ENCODE results near the gene PARD3B. TPM values are rescaled to one million over a fixed set of nuclear protein-coding genes. Genes with fewer than 3 reads are reported as not detected.

PARD3B gene
- total RNA-seq, 1 experiment from 2014 or later, result 7.6 TPM

DNA sequence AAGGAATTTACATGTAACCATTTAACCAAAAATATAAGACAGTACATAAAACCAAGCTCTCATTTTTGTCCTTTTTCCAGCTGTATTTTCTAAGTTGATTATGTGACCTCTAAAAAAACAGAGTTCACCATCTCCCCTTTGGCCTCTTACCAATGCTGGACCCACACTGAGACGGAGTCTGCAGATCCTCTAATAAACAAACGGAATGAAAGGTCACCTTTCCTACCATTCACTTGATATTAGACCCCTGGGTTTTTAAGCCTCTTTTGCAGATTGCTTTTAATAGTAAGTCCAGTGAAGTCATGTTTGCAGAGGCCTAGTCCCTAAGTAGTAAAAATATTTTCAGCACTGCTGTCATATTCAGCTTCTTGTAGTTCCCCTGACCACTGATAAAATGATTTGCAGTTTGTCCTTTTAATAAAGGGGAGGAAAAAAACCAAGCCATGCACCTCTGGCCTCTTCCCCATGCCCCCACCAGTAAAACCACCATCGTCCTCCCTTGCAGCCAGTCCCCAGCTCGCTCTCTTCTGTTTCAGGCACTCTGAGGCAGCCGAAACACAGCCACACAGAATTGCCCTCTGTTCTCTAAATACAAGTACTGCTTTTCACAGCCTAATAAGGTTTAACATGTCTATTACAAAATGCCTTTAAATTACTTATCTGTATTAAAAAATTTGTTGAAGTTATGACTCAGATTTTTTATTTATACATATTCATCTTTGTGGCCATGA is 427.5 kb downstream of the PARD3B start:
- H2AFZ ChIP-seq, result no peak overlapping the region
- DNase-seq, result no peak
- intact Hi-C loops (cut with micrococcal nuclease; ENCODE audit: unreplicated experiment), result no loop called here
- no peaks in the 10 kb centered on the region for H4K20me1 ChIP-seq (ENCODE audit: insufficient read depth)
- no peaks in the 10 kb centered on the region for H3K36me3 ChIP-seq (ENCODE audit: low read depth)
- BruUV-seq (replicated peaks), result no TSS peak
- no peaks in the 10 kb centered on the region for H3K27me3 ChIP-seq (ENCODE audit: insufficient read depth, low read depth)
- ChIA-PET POLR2A (ENCODE audit: unreplicated experiment) (no interaction called here), CTCF (no interaction called here)
- no peaks in the 10 kb centered on the region for H3K9me3 ChIP-seq (ENCODE audit: insufficient read depth, low read depth)
- TF ChIP-seq, protein P1, sequence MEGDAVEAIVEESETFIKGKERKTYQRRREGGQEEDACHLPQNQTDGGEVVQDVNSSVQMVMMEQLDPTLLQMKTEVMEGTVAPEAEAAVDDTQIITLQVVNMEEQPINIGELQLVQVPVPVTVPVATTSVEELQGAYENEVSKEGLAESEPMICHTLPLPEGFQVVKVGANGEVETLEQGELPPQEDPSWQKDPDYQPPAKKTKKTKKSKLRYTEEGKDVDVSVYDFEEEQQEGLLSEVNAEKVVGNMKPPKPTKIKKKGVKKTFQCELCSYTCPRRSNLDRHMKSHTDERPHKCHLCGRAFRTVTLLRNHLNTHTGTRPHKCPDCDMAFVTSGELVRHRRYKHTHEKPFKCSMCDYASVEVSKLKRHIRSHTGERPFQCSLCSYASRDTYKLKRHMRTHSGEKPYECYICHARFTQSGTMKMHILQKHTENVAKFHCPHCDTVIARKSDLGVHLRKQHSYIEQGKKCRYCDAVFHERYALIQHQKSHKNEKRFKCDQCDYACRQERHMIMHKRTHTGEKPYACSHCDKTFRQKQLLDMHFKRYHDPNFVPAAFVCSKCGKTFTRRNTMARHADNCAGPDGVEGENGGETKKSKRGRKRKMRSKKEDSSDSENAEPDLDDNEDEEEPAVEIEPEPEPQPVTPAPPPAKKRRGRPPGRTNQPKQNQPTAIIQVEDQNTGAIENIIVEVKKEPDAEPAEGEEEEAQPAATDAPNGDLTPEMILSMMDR (conservative IDR thresholded peaks at IDR 0.05), result no peak
- no peak for TF ChIP-seq EZH2 (IDR thresholded peaks at IDR 0.05; ENCODE audit: low read depth)
- no peak overlapping the region for H3K4me2 ChIP-seq
- H3K79me2 ChIP-seq (ENCODE audit: low read depth), result no peaks in the 10 kb centered on the region
- H3K27ac ChIP-seq, result no peak overlapping the region
- H3K9me2 ChIP-seq (ENCODE audit: insufficient read depth), result no peaks in the 10 kb centered on the region
- no peak overlapping the region for H3K4me3 ChIP-seq
- no peaks in the 10 kb centered on the region for H3K4me1 ChIP-seq (replicated peaks; ENCODE audit: insufficient read depth)
- no peaks in the 10 kb centered on the region for H3F3A ChIP-seq (ENCODE audit: insufficient read depth, low read depth)

DNA sequence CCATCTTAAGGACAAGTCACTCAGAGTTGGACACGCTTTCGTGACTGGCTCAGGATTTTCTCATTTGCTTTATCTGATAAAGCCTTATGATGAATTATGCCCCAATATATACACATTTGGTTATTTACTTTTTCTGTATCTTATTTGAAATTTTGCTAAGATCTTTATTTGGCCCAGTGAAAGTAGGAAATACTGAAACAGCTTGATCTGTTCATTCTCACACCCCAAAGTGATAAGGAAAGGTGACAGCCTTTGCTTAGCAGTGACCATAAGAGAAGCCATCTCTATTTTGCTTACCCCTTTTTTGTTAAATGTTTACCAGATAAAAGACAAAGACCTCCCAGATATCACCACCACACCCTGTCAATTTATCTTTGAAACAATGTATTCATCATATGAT is 428.3 kb downstream of the PARD3B start:
- TF ChIP-seq, protein P1 (conservative IDR thresholded peaks at IDR 0.05), result no peak
- TF ChIP-seq EZH2 (IDR thresholded peaks at IDR 0.05; ENCODE audit: low read depth), result no peak
- no peak for DNase-seq
- H3K9me3 ChIP-seq (ENCODE audit: insufficient read depth, low read depth), result no peaks in the 10 kb centered on the region

DNA sequence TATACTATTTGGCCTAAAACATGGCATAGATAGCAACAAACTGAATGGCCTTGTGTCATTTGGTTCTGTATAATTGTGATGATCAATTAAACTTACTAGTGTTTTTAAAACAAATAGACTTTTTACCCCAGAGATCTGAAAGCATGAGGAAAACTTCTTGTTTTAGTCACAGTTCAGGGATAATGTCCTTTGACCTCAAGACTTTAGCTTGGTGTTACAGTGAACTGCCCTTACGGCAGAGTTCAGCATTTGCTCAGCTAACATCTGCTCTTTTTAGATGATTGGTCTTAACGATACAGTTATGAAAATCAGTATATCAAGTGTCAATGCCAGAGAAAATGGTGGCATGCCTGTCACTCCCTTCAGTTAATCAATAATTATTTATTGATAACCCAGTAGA is 429.2 kb downstream of the PARD3B start:
- H3K9me3 ChIP-seq (ENCODE audit: insufficient read depth, low read depth), result no peaks in the 10 kb centered on the region
- no peaks in the 10 kb centered on the region for H3K79me2 ChIP-seq (ENCODE audit: low read depth)
- no peak overlapping the region for H3K4me2 ChIP-seq
- H3K36me3 ChIP-seq (ENCODE audit: low read depth), result no peaks in the 10 kb centered on the region
- BruUV-seq (replicated peaks), result no TSS peak
- ChIA-PET POLR2A (ENCODE audit: unreplicated experiment) (no interaction called here), CTCF (no interaction called here)
- H3K4me3 ChIP-seq, result no peak overlapping the region
- H2AFZ ChIP-seq, result no peak overlapping the region
- TF ChIP-seq EZH2 (IDR thresholded peaks at IDR 0.05; ENCODE audit: low read depth), result no peak
- TF ChIP-seq, protein P1 (conservative IDR thresholded peaks at IDR 0.05), result no peak
- no peaks in the 10 kb centered on the region for H3K4me1 ChIP-seq (replicated peaks; ENCODE audit: insufficient read depth)
- DNase-seq, result no peak
- H3F3A ChIP-seq (ENCODE audit: insufficient read depth, low read depth), result no peaks in the 10 kb centered on the region
- H3K27me3 ChIP-seq (ENCODE audit: insufficient read depth, low read depth), result no peaks in the 10 kb centered on the region
- no peaks in the 10 kb centered on the region for H3K9me2 ChIP-seq (ENCODE audit: insufficient read depth)
- H4K20me1 ChIP-seq (ENCODE audit: insufficient read depth), result no peaks in the 10 kb centered on the region
- H3K27ac ChIP-seq, result no peak overlapping the region
- intact Hi-C loops (cut with micrococcal nuclease; ENCODE audit: unreplicated experiment), result no loop called here

More for the DNA sequence above, 428.3 kb downstream of the PARD3B start:
- H3F3A ChIP-seq (ENCODE audit: insufficient read depth, low read depth), result no peaks in the 10 kb centered on the region
- intact Hi-C loops (cut with micrococcal nuclease; ENCODE audit: unreplicated experiment), result no loop called here
- H3K27ac ChIP-seq, result no peak overlapping the region
- ChIA-PET POLR2A (ENCODE audit: unreplicated experiment) (no interaction called here), CTCF (no interaction called here)
- no peak overlapping the region for H3K4me2 ChIP-seq
- no peak overlapping the region for H3K4me3 ChIP-seq
- H3K79me2 ChIP-seq (ENCODE audit: low read depth), result no peaks in the 10 kb centered on the region
- H3K9me2 ChIP-seq (ENCODE audit: insufficient read depth), result no peaks in the 10 kb centered on the region
- H2AFZ ChIP-seq, result no peak overlapping the region
- H4K20me1 ChIP-seq (ENCODE audit: insufficient read depth), result no peaks in the 10 kb centered on the region
- no peaks in the 10 kb centered on the region for H3K4me1 ChIP-seq (replicated peaks; ENCODE audit: insufficient read depth)
- H3K27me3 ChIP-seq (ENCODE audit: insufficient read depth, low read depth), result no peaks in the 10 kb centered on the region
- no peaks in the 10 kb centered on the region for H3K36me3 ChIP-seq (ENCODE audit: low read depth)
- BruUV-seq (replicated peaks), result no TSS peak

Data from PC-9 (cell line).